H9 (cell line): ENCODE results near the gene FBXO41. TPM values are rescaled to one million over a fixed set of nuclear protein-coding genes. Genes with fewer than 3 reads are reported as not detected.

Experiments
- DNase-seq: peaks from one replicate; pipeline ENCODE4 v3.0.0-alpha.2; 2017
- H2AFZ ChIP-seq: one replicate; pipeline ENCODE4 v1.6.1; 2013; ENCODE audit warnings: mild to moderate bottlenecking, low read length, control low read depth, moderate library complexity
- H2AK5ac ChIP-seq: 2 replicates; pipeline ENCODE4 v1.6.1; 2013; ENCODE audit warnings: low read length, control low read depth, mixed read lengths; ENCODE audit not compliant: insufficient read length
- H2BK120ac ChIP-seq: one replicate; pipeline ENCODE4 v1.6.1; 2013; ENCODE audit warnings: low read depth, mild to moderate bottlenecking, low read length, control low read depth, inconsistent platforms; ENCODE audit not compliant: poor library complexity, severe bottlenecking
- H2BK12ac ChIP-seq: 2 replicates; pipeline ENCODE4 v1.6.1; 2013; ENCODE audit warnings: low read length, control low read depth, mixed read lengths, low read depth; ENCODE audit not compliant: insufficient read length
- H2BK15ac ChIP-seq: 2 replicates; pipeline ENCODE4 v1.6.1; 2013; ENCODE audit warnings: low read depth, low read length, control low read depth
- H2BK20ac ChIP-seq: one replicate; pipeline ENCODE4 v1.6.1; 2013; ENCODE audit warnings: low read depth, mild to moderate bottlenecking, low read length, control low read depth, inconsistent platforms; ENCODE audit not compliant: poor library complexity, severe bottlenecking
- H2BK5ac ChIP-seq: 2 replicates; pipeline ENCODE4 v1.6.1; 2013; ENCODE audit warnings: low read length, control low read depth, mixed read lengths; ENCODE audit not compliant: insufficient read length
- H3K14ac ChIP-seq: 2 replicates; pipeline ENCODE4 v1.6.1; 2013; ENCODE audit warnings: low read length, control low read depth; ENCODE audit not compliant: insufficient read depth
- H3K18ac ChIP-seq: 2 replicates; pipeline ENCODE4 v1.6.1; 2013; ENCODE audit warnings: low read depth, mild to moderate bottlenecking, mixed read lengths, low read length, control low read depth; ENCODE audit not compliant: insufficient read length
- H3K23ac ChIP-seq: 2 replicates; pipeline ENCODE4 v1.6.1; 2013; ENCODE audit warnings: low read length, control low read depth, mixed read lengths, low read depth; ENCODE audit not compliant: insufficient read length
- H3K23me2 ChIP-seq: 2 replicates; pipeline ENCODE4 v1.6.1; 2013; ENCODE audit warnings: low read depth, mild to moderate bottlenecking, mixed read lengths, low read length, control low read depth; ENCODE audit not compliant: insufficient read length, poor library complexity, severe bottlenecking
- H3K27ac ChIP-seq: 2 replicates; pipeline ENCODE4 v1.5.1; 2013; ENCODE audit warnings: low read length, control low read depth, mixed read lengths, low read depth; ENCODE audit not compliant: insufficient read length
- H3K27me3 ChIP-seq: 2 replicates; pipeline ENCODE4 v1.6.1; 2013; ENCODE audit warnings: low read length, control low read depth, inconsistent platforms; ENCODE audit not compliant: insufficient read depth
- H3K4ac ChIP-seq: 2 replicates; pipeline ENCODE4 v1.6.1; 2013; ENCODE audit warnings: low read depth, mild to moderate bottlenecking, control low read depth, inconsistent platforms, low read length, moderate library complexity
- H3K4me1 ChIP-seq: 2 replicates; pipeline ENCODE4 v1.6.1; 2013; ENCODE audit warnings: low read length, control low read depth, inconsistent platforms; ENCODE audit not compliant: insufficient read depth
- H3K4me2 ChIP-seq: 2 replicates; pipeline ENCODE4 v1.6.1; 2013; ENCODE audit warnings: low read length, control low read depth, mixed read lengths; ENCODE audit not compliant: insufficient read length, insufficient read depth
- H3K56ac ChIP-seq: 2 replicates; pipeline ENCODE4 v1.6.1; 2013; ENCODE audit warnings: low read depth, mild to moderate bottlenecking, mixed read lengths, low read length, control low read depth; ENCODE audit not compliant: insufficient read length
- H3K79me1 ChIP-seq: 2 replicates; pipeline ENCODE4 v1.6.1; 2013; ENCODE audit warnings: low read depth, mild to moderate bottlenecking, moderate library complexity, low read length, control low read depth, inconsistent platforms; ENCODE audit not compliant: insufficient read depth, poor library complexity, severe bottlenecking
- H3K79me2 ChIP-seq: 2 replicates; pipeline ENCODE4 v1.6.1; 2013; ENCODE audit warnings: low read length, control low read depth, inconsistent platforms; ENCODE audit not compliant: insufficient read depth
- H3K9ac ChIP-seq: 2 replicates; pipeline ENCODE4 v1.6.1; 2013; ENCODE audit warnings: low read length, control low read depth, mixed read lengths; ENCODE audit not compliant: insufficient read length; ENCODE audit errors: extremely low read depth
- H3K9me3 ChIP-seq: one replicate; pipeline ENCODE4 v1.6.1; 2013; ENCODE audit warnings: low read depth, low read length, inconsistent platforms; ENCODE audit not compliant: control insufficient read depth
- H3T11ph ChIP-seq: one replicate; pipeline ENCODE4 v1.6.1; 2013; ENCODE audit warnings: mild to moderate bottlenecking, low read length, control low read depth, inconsistent platforms
- H4K20me1 ChIP-seq: one replicate; pipeline ENCODE4 v1.6.1; 2013; ENCODE audit not compliant: control insufficient read depth, insufficient read length, insufficient read depth
- H4K5ac ChIP-seq: 2 replicates; pipeline ENCODE4 v1.6.1; 2013; ENCODE audit warnings: low read depth, mild to moderate bottlenecking, mixed read lengths, low read length, control low read depth; ENCODE audit not compliant: insufficient read length
- H4K8ac ChIP-seq: replicated peaks from 2 replicates; pipeline ENCODE4 v1.6.1; 2013; ENCODE audit warnings: low read length, control low read depth, mixed read lengths, low read depth; ENCODE audit not compliant: insufficient read length
- H4K91ac ChIP-seq: 2 replicates; pipeline ENCODE4 v1.6.1; 2013; ENCODE audit warnings: low read depth, mild to moderate bottlenecking, moderate library complexity, mixed read lengths, low read length, control low read depth; ENCODE audit not compliant: insufficient read length
- H3K27ac Mint-ChIP-seq, 3 experiments: 2 replicates in 2 of 3; 3 replicates in 1 of 3; pipeline ENCODE4 v1.8.0; 2020 to 2021; ENCODE audit warnings: mixed read lengths in 3 of 3, mild to moderate bottlenecking in 1 of 3, moderate library complexity in 1 of 3
- H3K27me3 Mint-ChIP-seq: 2 replicates; pipeline ENCODE4 v1.8.0; 2021; ENCODE audit warnings: low read depth, mild to moderate bottlenecking, moderate library complexity, mixed read lengths
- H3K36me3 Mint-ChIP-seq, 3 experiments: 2 replicates in 2 of 3; 3 replicates in 1 of 3; pipeline ENCODE4 v1.8.0; 2020 to 2021; ENCODE audit warnings: low read depth in 3 of 3, mixed read lengths in 3 of 3; ENCODE audit not compliant: insufficient read depth in 1 of 3
- H3K4me1 Mint-ChIP-seq, 2 experiments: 2 replicates each; pipeline ENCODE4 v1.8.0; 2020; ENCODE audit warnings: mixed read lengths in 2 of 2
- H3K4me3 Mint-ChIP-seq, 2 experiments: 2 replicates in 1 of 2; 3 replicates in 1 of 2; pipeline ENCODE4 v1.8.0; 2020 to 2021; ENCODE audit warnings: mild to moderate bottlenecking in 2 of 2, mixed read lengths in 2 of 2, moderate library complexity in 1 of 2
- H3K9me3 Mint-ChIP-seq, 2 experiments: 2 replicates in 1 of 2; 3 replicates in 1 of 2; pipeline ENCODE4 v1.8.0; 2020; ENCODE audit warnings: mild to moderate bottlenecking in 2 of 2, mixed read lengths in 2 of 2, moderate library complexity in 1 of 2
- WGBS: extraction: QIAGEN DNeasy Blood & Tissue Kit; methylation state at CpG from one replicate; pipeline ENCODE4 v1.1.7; 2013; ENCODE audit warnings: missing lambda C conversion rate, low lambda C conversion rate, mixed read lengths; ENCODE audit not compliant: insufficient read length; ENCODE audit errors: extremely low coverage; 5-methylcytosine and 5-hydroxymethylcytosine counted together
- total RNA-seq: library from RNA; stranded (reverse); gene quantifications from 2 replicates; pipeline ENCODE4 v1.2.1, GENCODE V29; 2021
- TF ChIP-seq, protein P1 (sequence below): fragments of 200-600 bp; sonication (generic); conservative IDR thresholded peaks from 3 replicates; pipeline ENCODE4 v1.8.0; 2021; ENCODE audit warnings: antibody characterized with exemption, mild to moderate bottlenecking

Gene FBXO41
- total RNA-seq, 1 experiment from 2014 or later, result 16.2 TPM

DNA sequence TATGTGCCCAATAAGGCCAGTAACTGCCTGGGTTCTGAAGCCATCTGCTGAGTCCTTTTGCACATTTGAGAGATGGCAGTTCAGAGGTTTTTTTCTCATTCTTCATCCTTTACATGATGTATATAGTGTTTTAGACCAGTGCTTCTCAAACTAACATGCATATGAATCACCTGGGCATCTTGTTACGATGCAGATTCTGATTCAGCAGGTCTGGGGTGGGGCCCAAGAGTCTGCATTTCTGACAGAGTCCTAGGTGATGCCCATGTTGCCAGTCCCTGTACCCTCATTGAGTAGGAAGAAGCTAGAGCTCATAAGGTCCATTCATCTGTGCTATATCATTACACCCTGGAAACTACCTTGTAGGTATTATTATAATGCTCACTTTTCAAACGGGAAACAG, 66.5 kb downstream of the FBXO41 start:
- DNase-seq, result no peak
- Histone ChIP-seq H2BK5ac (no peak overlapping the region), H2BK15ac (no peak overlapping the region), H3K9ac (no peak overlapping the region), H3K18ac (no peak overlapping the region), H3K4me2 (no peak overlapping the region), H3K14ac (no peak overlapping the region), H3K4me1 (0 out of 2 replicates have a peak, but pooled peaks cover 3% of the 10 kb centered on the region), H2AFZ (no peak overlapping the region), H3K4ac (no peak overlapping the region), H3T11ph (no peak overlapping the region), H3K56ac (no peak overlapping the region), H3K79me2 (peaks cover 7% of the 10 kb centered on the region; the same call in 1 of the 2 replicates), H4K91ac (no peak overlapping the region), H3K23me2 (no peaks in the 10 kb centered on the region), H4K20me1 (no peaks in the 10 kb centered on the region), H3K27ac (no peak overlapping the region), H3K79me1 (peaks cover 4% of the 10 kb centered on the region), H4K8ac (no peak overlapping the region), H3K27me3 (no peaks in the 10 kb centered on the region), H2AK5ac (no peak overlapping the region), H2BK20ac (no peak overlapping the region), H3K9me3 (no peaks in the 10 kb centered on the region), H2BK120ac (no peak overlapping the region), H3K23ac (no peak overlapping the region), H4K5ac (no peak overlapping the region), H2BK12ac (no peak overlapping the region)
- TF ChIP-seq, protein P1, sequence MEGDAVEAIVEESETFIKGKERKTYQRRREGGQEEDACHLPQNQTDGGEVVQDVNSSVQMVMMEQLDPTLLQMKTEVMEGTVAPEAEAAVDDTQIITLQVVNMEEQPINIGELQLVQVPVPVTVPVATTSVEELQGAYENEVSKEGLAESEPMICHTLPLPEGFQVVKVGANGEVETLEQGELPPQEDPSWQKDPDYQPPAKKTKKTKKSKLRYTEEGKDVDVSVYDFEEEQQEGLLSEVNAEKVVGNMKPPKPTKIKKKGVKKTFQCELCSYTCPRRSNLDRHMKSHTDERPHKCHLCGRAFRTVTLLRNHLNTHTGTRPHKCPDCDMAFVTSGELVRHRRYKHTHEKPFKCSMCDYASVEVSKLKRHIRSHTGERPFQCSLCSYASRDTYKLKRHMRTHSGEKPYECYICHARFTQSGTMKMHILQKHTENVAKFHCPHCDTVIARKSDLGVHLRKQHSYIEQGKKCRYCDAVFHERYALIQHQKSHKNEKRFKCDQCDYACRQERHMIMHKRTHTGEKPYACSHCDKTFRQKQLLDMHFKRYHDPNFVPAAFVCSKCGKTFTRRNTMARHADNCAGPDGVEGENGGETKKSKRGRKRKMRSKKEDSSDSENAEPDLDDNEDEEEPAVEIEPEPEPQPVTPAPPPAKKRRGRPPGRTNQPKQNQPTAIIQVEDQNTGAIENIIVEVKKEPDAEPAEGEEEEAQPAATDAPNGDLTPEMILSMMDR, result no peak
- peaks cover 5 to 29% (median 28%) of the 10 kb centered on the region in 3 experiments; a peak in 6 of 7 replicates for H3K36me3 Mint-ChIP-seq
- H3K27me3 Mint-ChIP-seq, result peaks cover 2% of the 10 kb centered on the region; the same call in 1 of the 2 replicates
- no peak overlapping the region for H3K27ac Mint-ChIP-seq
- no peaks in the 10 kb centered on the region for H3K9me3 Mint-ChIP-seq
- peaks cover 19 to 26% of the 10 kb centered on the region in 2 experiments for H3K4me1 Mint-ChIP-seq
- WGBS, result no CpG with 5 or more reads among the region's 2 CpGs
- H3K4me3 Mint-ChIP-seq, result no peak overlapping the region
